Measurements from ENCODE around the gene HECTD1. TPM values are rescaled to one million over a fixed set of nuclear protein-coding genes. Genes with fewer than 3 reads are reported as not detected.
"Not testable (repeated sequence)": the region's sequence is repeated elsewhere in the genome, so short reads cannot be mapped to it uniquely, and the experiment has no call there.

HECTD1 gene
- 100 to 1,000 TPM; 170 to 181 TPM for total RNA-seq
- 317 to 423 reads per million in 2 donors for total RNA-seq

DNA sequence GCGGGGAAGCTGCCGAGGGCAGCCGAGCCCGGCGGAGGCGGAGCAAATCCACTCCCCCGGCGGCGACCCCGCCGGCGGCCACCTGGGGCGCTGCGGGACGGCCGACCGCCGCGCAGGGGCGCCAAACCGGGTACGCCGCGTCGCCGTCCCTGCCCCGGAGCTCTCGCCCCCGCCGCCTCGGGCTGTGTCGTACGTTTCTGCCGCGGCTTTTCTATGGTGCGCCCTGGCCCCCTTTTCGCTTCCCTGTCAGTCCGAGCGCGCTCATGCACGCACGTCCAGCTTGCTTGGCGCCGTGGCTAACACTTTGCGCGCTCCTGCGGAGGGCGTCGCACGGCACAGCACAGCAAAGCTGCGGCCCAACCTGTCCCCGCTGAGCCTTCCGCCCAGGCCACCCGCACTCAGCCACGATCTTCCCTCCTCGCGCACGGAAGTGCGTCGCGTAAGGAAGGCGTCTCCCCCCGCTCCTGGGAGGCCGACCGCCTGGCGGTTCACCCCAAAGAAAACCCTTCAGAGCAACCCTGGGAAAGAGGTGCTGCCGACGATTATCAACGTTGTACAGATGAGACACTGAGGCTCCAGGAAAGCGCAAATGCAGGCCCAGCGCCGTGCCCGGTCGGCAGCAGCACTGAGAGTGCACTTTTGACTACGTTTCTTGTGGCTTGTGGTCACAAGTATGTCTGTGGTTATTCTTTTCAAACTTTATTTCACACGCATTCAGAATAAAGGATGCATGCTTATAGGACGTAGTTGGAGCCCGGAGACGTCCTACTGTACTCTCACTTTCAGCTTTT, at the start of gene HECTD1:
Gene HECTD1, minus strand, starts transcription at position 39 of the 791 bp plus-strand sequence. CDS start 1,857 bp downstream, outside the sequence.
- Mint-ChIP-seq H3K4me3 (peak within 1 kb of the TSS; percentile 97), H3K27me3 (no peaks in the 10 kb centered on the region), H3K36me3 (ENCODE audit: low read depth) (no peaks in the 10 kb centered on the region), H3K27ac (peak within 1 kb of the TSS; percentile 98), H3K4me1 (peaks cover 38% of the 10 kb centered on the region)
- no peaks in the 10 kb centered on the region for H3K9me3 ChIP-seq (ENCODE audit: control insufficient read depth, low read length, poor library complexity, severe bottlenecking)
- ATAC-seq (peak; percentile 74), DNase-seq (peak; percentile 82 to 86 (median 83))

DNA sequence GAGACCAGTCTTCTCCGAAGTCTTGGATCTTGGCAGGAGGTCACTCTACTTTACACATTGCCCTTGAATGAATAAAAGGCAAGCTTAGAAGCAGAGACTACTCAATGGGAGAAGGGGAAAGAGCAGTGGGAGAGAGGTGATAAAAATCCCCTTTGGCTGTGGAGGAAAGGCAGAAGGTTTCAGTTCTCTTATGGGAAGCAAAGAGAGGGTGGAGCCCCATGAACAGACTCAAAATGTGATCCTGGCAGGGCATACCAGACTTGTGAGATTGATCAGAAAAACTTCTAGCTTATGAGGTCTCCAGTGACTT, 49.6 kb upstream of the HECTD1 start:
- no peaks in the 10 kb centered on the region for H3K36me3 Mint-ChIP-seq (ENCODE audit: low read depth)
- DNase-seq (no peak), ATAC-seq (no peak)
- peaks cover 4% of the 10 kb centered on the region for H3K27me3 Mint-ChIP-seq
- no peaks in the 10 kb centered on the region for H3K9me3 ChIP-seq (ENCODE audit: control insufficient read depth, low read length, poor library complexity, severe bottlenecking)
- no peaks in the 10 kb centered on the region for H3K4me1 Mint-ChIP-seq
- no peak overlapping the region for H3K27ac Mint-ChIP-seq
- no peak overlapping the region for H3K4me3 Mint-ChIP-seq

DNA sequence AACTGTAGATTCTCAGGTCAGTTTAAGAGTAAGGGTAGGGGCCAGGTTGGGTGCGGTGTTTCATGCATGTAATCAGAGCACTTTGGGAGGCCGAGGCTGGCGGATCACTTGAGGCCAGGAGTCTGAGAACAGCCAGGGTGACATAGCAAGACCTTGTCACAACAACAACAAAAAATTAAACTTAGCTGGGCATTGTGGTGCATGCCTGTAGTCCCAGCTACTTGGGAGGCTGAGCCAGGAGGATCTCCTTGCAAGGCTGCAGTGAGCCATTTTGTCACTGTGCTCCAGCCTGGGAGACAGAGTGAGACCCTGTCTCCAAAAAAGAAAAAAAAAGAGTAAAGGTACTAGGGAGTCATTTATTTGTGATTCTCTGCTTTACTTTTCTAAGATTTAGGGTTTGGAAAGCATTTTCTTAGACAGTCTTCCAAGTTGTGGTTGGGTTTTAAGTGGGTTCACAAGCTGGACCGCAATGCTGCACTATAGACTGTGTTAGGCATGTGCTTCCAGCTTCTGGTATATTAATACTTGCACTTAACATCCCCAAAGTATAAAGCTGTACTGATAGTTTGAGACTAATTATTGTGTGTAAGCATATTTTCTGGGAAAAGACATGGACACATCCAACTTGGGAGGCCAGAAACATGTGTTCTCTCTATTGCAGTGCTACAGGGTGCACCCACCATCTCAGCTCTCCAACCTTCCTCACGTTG, 49.1 kb upstream of the HECTD1 start:
- H3K4me3 Mint-ChIP-seq, result no peak overlapping the region
- H3K27me3 Mint-ChIP-seq, result peaks cover 4% of the 10 kb centered on the region
- DNase-seq (no peak), ATAC-seq (no peak)
- H3K9me3 ChIP-seq (ENCODE audit: control insufficient read depth, low read length, poor library complexity, severe bottlenecking), result no peaks in the 10 kb centered on the region
- no peaks in the 10 kb centered on the region for H3K36me3 Mint-ChIP-seq (ENCODE audit: low read depth)
- peaks cover under 1% of the 10 kb centered on the region for H3K4me1 Mint-ChIP-seq
- no peak overlapping the region for H3K27ac Mint-ChIP-seq

DNA sequence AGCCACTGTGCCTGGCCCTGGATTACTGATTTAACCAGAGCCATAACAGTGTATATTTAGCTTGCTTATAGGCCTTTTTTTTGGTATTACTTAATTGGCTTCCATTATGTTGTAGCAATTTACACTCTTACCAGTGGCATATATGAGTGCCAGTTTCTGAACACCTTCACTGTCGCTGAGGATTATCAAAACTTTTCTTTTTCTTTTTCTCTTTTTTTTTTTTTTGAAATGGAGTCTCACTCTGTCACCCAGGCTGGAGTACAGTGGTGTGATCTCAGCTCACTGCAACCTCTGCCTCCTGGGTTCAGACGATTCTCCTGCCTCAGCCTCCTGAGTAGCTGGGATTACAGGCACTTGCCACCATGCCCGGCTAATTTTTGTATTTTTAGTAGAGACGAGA, 48.3 kb upstream of the HECTD1 start:
- not testable (repeated sequence) for ATAC-seq; H3K4me1 Mint-ChIP-seq; H3K4me3 Mint-ChIP-seq; H3K27me3 Mint-ChIP-seq; DNase-seq; H3K27ac Mint-ChIP-seq; H3K9me3 ChIP-seq (ENCODE audit: control insufficient read depth, low read length, poor library complexity, severe bottlenecking); H3K36me3 Mint-ChIP-seq (ENCODE audit: low read depth)

DNA sequence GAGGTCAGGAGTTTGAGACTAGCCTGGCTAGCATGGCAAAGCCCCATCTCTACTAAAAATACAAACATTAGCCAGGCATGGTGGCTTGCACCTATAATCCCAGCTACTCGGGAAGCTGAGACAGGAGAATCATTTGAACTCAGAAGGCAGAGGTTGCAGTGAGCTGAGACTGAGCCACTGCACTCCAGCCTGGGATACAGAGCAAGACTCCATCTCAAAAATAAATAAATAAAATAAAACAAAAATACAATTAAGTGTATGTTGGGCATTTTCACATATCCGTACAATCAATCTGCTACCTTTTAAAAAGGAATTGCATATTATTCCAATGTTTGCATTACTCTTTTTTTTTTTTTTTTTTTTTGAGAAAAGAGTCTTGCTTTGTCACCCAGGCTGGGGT, 47.7 kb upstream of the HECTD1 start:
- ATAC-seq, result no peak
- H3K36me3 Mint-ChIP-seq (ENCODE audit: low read depth), result no peaks in the 10 kb centered on the region
- H3K4me1 Mint-ChIP-seq, result peaks cover 4% of the 10 kb centered on the region
- peaks cover 4% of the 10 kb centered on the region for H3K27me3 Mint-ChIP-seq
- H3K27ac Mint-ChIP-seq, result no peak overlapping the region
- DNase-seq, result no peak
- H3K9me3 ChIP-seq (ENCODE audit: control insufficient read depth, low read length, poor library complexity, severe bottlenecking), result no peaks in the 10 kb centered on the region
- no peak overlapping the region for H3K4me3 Mint-ChIP-seq

DNA sequence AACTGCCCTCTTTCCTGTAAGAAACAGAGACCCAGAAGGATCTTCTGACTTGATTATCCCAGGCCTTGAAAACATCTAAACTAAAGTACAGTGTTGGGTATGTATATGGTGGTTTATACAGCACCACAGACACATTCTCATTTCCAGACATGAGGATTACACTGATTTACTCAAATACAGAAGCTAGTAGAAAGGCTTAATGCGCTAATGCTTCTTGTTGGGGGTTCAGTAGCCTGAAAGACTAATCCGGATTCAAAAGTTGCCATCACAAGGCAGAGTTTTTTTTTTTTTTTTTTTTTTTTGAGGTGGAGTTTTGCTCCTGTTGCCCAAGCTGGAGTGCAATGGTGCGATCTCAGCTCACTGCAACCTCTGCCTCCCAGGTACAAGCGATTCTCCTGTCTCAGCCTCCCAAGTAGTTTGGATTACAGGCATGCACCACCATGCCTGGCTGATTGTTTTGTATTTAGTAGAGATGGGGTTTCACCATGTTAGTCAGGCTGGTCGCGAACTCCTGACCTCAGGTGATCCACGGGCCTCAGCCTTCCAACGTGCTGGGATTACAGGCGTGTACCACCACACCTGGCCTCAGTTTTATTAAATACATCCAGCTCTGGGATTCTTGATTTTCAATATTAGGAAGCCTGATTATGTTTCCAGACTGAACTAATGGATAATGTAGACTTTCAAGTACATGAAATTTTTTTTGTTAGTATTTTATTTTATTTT, 46.3 kb upstream of the HECTD1 start:
- peaks cover 7% of the 10 kb centered on the region for H3K4me1 Mint-ChIP-seq
- no peak for DNase-seq
- no peak overlapping the region for H3K27ac Mint-ChIP-seq
- peaks cover 4% of the 10 kb centered on the region for H3K27me3 Mint-ChIP-seq
- H3K36me3 Mint-ChIP-seq (ENCODE audit: low read depth), result no peaks in the 10 kb centered on the region
- no peak overlapping the region for H3K4me3 Mint-ChIP-seq
- no peak for ATAC-seq
- no peaks in the 10 kb centered on the region for H3K9me3 ChIP-seq (ENCODE audit: control insufficient read depth, low read length, poor library complexity, severe bottlenecking)

DNA sequence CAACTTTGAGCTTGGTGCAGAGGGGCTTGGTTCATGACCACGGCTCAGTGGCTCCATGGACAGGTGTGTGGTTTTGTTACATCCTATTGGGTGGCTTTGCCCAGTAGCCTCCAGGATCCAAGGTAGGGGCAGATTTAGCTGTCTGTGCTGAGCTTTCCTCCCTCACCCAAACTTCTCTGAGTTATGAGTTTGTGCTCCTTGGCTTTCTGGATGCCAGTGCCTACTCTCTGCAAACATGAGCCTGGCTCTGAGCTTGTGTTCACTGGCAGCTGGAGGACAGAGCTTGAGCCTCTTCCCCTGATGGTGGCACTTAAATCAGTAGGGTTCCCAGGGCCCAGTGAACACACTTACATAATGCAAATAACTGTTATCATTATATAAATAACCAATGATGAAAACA, 45.3 kb upstream of the HECTD1 start:
- H3K27ac Mint-ChIP-seq, result no peak overlapping the region
- H3K36me3 Mint-ChIP-seq (ENCODE audit: low read depth), result no peaks in the 10 kb centered on the region
- ATAC-seq (no peak), DNase-seq (no peak)
- no peak overlapping the region for H3K4me3 Mint-ChIP-seq
- peaks cover 4% of the 10 kb centered on the region for H3K27me3 Mint-ChIP-seq
- peaks cover 9% of the 10 kb centered on the region for H3K4me1 Mint-ChIP-seq
- no peaks in the 10 kb centered on the region for H3K9me3 ChIP-seq (ENCODE audit: control insufficient read depth, low read length, poor library complexity, severe bottlenecking)

DNA sequence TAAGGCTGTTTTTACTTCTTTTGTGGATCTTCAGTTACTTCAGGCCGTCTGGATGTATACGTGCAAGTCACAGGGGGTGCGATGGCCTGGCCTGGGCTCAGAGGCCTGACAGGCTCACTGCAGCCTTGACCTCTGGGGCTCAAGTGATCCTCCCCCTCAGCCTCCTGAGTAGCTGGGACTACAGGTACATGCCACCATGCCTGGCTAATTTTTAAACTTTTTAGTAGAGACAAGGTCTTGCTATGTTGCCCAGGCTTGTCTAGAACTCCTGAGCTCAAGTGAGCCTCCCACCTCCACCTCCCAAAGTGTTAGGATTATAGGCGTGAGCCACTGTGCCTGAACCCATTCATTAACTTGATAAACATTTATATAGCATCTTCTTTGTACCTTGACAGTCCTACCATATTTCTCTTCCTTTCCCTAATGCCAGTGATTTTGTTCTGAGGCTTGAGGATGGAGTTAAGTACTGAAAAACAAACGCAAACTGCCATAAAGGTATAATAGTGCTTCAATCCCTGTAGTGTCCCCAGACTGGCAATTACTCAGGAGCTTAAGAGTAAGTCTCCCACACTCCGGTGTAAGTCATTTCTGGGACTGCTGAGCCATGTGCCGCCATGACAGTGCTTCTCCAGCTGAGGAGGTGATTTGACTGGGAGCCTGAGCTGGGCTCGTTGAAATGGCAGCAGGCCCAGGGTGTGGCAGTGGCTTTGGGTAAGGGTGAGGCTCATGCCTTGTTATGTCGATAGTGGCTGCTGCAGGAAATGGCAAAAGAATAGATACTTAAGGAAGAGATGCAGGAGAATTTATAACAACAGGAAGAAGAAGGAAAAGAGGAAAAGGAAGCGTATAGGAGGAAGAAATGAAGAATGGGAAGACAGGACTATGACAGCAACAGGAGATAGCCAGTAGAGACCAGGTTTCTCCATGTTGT, 43.7 kb upstream of the HECTD1 start:
- Mint-ChIP-seq H3K27me3 (no peaks in the 10 kb centered on the region), H3K4me1 (peaks cover 9% of the 10 kb centered on the region), H3K4me3 (no peak overlapping the region), H3K27ac (no peak overlapping the region), H3K36me3 (ENCODE audit: low read depth) (no peaks in the 10 kb centered on the region)
- no peaks in the 10 kb centered on the region for H3K9me3 ChIP-seq (ENCODE audit: control insufficient read depth, low read length, poor library complexity, severe bottlenecking)
- ATAC-seq (no peak), DNase-seq (no peak)

DNA sequence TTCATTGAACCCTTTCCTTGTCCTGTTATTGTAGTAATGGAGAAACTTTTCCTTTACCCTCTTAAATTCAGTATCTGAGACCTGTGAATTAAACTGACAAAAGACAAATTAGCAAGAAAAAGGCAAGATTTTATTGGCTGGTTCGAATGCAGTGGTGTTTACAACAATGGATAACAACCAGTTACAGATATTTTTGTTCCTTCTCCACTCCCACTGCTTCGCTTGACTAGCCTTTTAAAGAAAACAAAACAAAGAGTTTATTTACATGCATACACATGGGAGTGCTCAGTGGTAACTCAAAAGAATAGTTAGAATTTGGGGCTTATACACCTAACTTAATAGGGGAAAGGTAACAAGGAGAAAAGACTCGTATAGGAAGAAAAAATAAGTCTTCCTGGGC, 37.0 kb upstream of the HECTD1 start:
- no peak overlapping the region for H3K4me3 Mint-ChIP-seq
- H3K36me3 Mint-ChIP-seq (ENCODE audit: low read depth), result peaks cover 3% of the 10 kb centered on the region
- ATAC-seq (no peak), DNase-seq (no peak)
- no peak overlapping the region for H3K27ac Mint-ChIP-seq
- H3K27me3 Mint-ChIP-seq, result no peaks in the 10 kb centered on the region
- H3K9me3 ChIP-seq (ENCODE audit: control insufficient read depth, low read length, poor library complexity, severe bottlenecking), result no peaks in the 10 kb centered on the region
- H3K4me1 Mint-ChIP-seq, result peaks cover 16% of the 10 kb centered on the region

DNA sequence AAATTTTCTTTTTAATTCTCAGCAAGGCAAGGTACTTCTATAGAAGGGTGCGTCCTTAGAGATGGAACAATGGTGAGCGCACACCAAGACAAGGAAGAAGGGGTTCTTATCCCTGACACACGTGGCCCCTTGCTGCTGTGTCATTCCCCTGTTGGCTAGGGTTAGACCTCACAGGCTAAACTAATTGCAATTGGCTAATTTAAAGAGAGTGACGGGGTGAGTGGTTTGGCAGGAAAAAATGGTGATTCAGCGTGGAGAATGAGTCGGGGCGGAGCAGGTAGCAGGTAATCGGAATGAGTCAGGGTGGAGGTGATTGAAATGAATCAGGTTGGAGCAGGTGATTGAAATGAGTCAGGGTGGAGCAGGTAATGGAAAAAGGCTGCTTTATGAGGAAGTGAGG, 36.3 kb upstream of the HECTD1 start:
- H3K27ac Mint-ChIP-seq, result no peak overlapping the region
- DNase-seq, result no peak
- H3K9me3 ChIP-seq (ENCODE audit: control insufficient read depth, low read length, poor library complexity, severe bottlenecking), result no peaks in the 10 kb centered on the region
- peaks cover 16% of the 10 kb centered on the region for H3K4me1 Mint-ChIP-seq
- ATAC-seq, result no peak
- peaks cover 3% of the 10 kb centered on the region for H3K36me3 Mint-ChIP-seq (ENCODE audit: low read depth)
- H3K27me3 Mint-ChIP-seq, result no peaks in the 10 kb centered on the region
- H3K4me3 Mint-ChIP-seq, result no peak overlapping the region

DNA sequence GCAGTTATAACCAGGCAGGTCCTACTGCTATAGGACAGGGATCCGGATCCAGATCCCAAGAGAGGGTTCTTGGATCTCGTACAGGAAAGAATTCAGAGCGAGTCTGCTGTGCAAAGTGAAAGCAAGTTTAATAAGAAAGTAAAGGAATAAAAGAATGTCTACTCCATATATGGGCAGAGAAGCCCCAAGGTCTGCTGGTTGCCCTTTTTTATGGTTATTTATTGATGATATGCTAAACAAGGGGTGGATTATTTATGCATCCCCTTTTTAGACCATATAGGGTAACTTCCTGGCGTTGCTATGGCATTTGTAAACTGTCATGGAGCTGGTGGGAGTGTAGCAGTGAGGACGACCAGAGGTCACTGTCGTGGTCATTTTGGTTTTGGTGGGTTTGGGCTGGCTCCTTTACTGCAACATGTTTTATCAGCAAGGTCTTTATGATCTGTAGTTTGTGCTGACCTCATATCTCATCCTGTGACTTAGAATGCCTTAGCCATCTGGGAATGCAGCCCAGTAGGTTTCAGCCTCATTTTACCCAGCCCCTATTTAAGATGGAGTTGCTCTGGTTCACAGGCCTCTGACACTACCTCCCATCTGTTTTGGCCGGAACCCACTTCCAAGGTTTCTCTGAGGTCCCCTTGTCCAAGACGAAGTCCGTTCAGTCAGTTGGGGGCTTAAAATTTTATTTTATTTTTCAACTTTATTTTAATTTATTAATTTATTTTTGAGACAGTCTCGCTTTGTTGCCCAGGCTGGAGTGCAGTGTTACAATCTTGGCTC, 34.8 kb upstream of the HECTD1 start:
- Mint-ChIP-seq H3K4me1 (peaks cover 14% of the 10 kb centered on the region), H3K27ac (peak overlapping the region; percentile 2), H3K4me3 (peak overlapping the region; percentile 25)
- not testable (repeated sequence) for ATAC-seq; H3K36me3 Mint-ChIP-seq (ENCODE audit: low read depth); H3K27me3 Mint-ChIP-seq; H3K9me3 ChIP-seq (ENCODE audit: control insufficient read depth, low read length, poor library complexity, severe bottlenecking); DNase-seq

DNA sequence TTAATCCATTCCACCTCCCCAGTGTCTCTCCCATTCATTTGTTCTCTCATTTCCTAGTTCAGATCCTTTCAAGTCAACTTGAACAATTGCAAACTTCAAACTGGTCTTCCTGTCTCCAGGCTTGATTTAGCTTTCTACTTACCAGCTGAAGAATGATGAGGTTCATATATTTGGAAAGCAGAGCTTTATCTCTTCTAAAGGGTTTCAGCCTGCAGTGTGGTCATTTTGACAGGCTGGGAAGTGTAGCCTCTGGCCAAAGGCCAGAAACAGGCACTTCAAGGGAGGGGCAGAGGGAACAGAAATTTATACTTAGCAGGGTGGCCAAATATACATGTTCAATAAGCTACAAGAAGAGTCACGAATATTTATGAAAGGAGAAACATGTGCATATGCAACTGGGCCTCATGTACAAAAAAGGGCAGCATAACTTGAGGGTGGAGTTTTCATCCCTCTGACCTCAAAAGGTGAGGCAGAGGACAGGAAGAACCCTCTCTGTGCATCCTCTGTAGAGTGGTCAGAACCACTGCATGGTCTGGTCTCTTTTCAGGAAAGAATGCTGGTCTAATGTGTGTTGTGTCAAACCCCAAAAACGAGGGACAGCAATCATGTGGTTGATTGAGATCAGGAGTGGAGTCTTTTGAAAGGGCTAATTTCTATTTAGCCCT, 34.0 kb upstream of the HECTD1 start:
- peak overlapping the region; percentile 2 for H3K27ac Mint-ChIP-seq
- no peaks in the 10 kb centered on the region for H3K9me3 ChIP-seq (ENCODE audit: control insufficient read depth, low read length, poor library complexity, severe bottlenecking)
- peaks cover 14% of the 10 kb centered on the region for H3K4me1 Mint-ChIP-seq
- H3K4me3 Mint-ChIP-seq, result peak overlapping the region; percentile 25
- H3K27me3 Mint-ChIP-seq, result no peaks in the 10 kb centered on the region
- H3K36me3 Mint-ChIP-seq (ENCODE audit: low read depth), result peaks cover 3% of the 10 kb centered on the region
- ATAC-seq, result no peak
- DNase-seq, result no peak
